HepG2 (cell line): ENCODE results near the gene RIMBP3C. TPM values are rescaled to one million over a fixed set of nuclear protein-coding genes. Genes with fewer than 3 reads are reported as not detected.
A peak's percentile ranks its signal among the peaks of the same experiment; 100 is the strongest.

Experiments
- ATAC-seq: fragments of 200-7000 bp; cut with Tn5 transposase; 3 replicates; pipeline ENCODE4 v1.9.1; 2020; ENCODE audit warnings: mild to moderate bottlenecking, moderate library complexity
- BruUV-seq: library from RNA; stranded (reverse); fragments of 400-500 nt; replicated peaks from 2 replicates; lab custom pipeline; 2021; lab: Mats Ljungman, UMichigan
- CTCF ChIA-PET: fragments of 300-600 bp; formaldehyde crosslinking; extraction: SDS; loops from one replicate; lab custom pipeline; 2021; ENCODE audit warnings: low total read pairs, inconsistent platforms, low intra/inter-chr PET ratio; lab: Yijun Ruan, JAX
- POLR2A ChIA-PET: fragments of 350-600 bp; sonication (Branson Sonifier 250); formaldehyde crosslinking; loops from one replicate; lab custom pipeline; 2020; ENCODE audit warnings: antibody characterized with exemption, inconsistent platforms; lab: Yijun Ruan, JAX
- DNase-seq: peaks from one replicate; pipeline ENCODE4 v3.0.0-alpha.2; 2015; ENCODE audit warnings: low spot score
- FAIRE-seq: peaks from 3 replicates; lab custom pipeline; 2011; peaks lifted over from hg19 to GRCh38; lab: Jason Lieb, UNC
- H2AFZ ChIP-seq: one replicate; pipeline ENCODE4 v1.6.1; 2011; ENCODE audit warnings: low read length, inconsistent platforms
- H3K27ac ChIP-seq: fragments of 300-600 bp; 3 replicates; pipeline ENCODE4 v1.8.0; 2011; ENCODE audit warnings: mixed run types, mild to moderate bottlenecking, mixed read lengths, low read length, inconsistent platforms; ENCODE audit not compliant: insufficient read depth; ENCODE audit errors: extremely low read length
- H3K27me3 ChIP-seq, 2 experiments: fragments of 200-600 bp in 1 of 2; 2 replicates in 1 of 2; 3 replicates in 1 of 2; pipeline versions ENCODE4 v1.6.0 to v1.8.0; 2011; ENCODE audit warnings: low read length in 2 of 2, mild to moderate bottlenecking in 2 of 2, moderate library complexity in 2 of 2, inconsistent platforms in 1 of 2; ENCODE audit not compliant: insufficient read depth in 2 of 2, control insufficient read depth in 1 of 2
- H3K36me3 ChIP-seq, 2 experiments: fragments of 200-600 bp in 1 of 2; replicated peaks in 1 of 2; 2 replicates in 1 of 2; 3 replicates in 1 of 2; pipeline versions ENCODE4 v1.5.1 to v1.8.0; 2011; ENCODE audit warnings: low read length in 2 of 2, inconsistent platforms in 1 of 2; ENCODE audit not compliant: insufficient read depth in 2 of 2, control insufficient read depth in 1 of 2
- H3K4me1 ChIP-seq: 2 replicates; pipeline ENCODE4 v1.5.1; 2012; ENCODE audit warnings: low read length, inconsistent platforms; ENCODE audit not compliant: insufficient read depth
- H3K4me2 ChIP-seq: 2 replicates; pipeline ENCODE4 v1.6.0; 2011; ENCODE audit warnings: low read depth, low read length, inconsistent platforms
- H3K4me3 ChIP-seq, 3 experiments: fragments of 200-600 bp in 1 of 3; sonication (generic), shearing (Covaris generic) in 1 of 3; replicated peaks in 1 of 3; 2 replicates each; pipeline ENCODE4 v1.5.1; 2011 to 2016; ENCODE audit warnings: low read length in 3 of 3, inconsistent platforms in 2 of 3, low read depth in 2 of 3, mild to moderate bottlenecking in 2 of 3, control low read depth in 1 of 3, mixed read lengths in 1 of 3; ENCODE audit not compliant: insufficient read depth in 1 of 3
- H3K79me2 ChIP-seq: one replicate; pipeline ENCODE4 v1.6.1; 2011; ENCODE audit warnings: low read length, inconsistent platforms; ENCODE audit not compliant: insufficient read depth
- H3K9ac ChIP-seq: 2 replicates; pipeline ENCODE4 v1.6.0; 2011; ENCODE audit warnings: mild to moderate bottlenecking, low read depth, low read length, inconsistent platforms; ENCODE audit not compliant: insufficient read depth
- H3K9me3 ChIP-seq: 2 replicates; pipeline ENCODE4 v1.5.1; 2012; ENCODE audit warnings: mild to moderate bottlenecking, low read length
- H4K20me1 ChIP-seq: 2 replicates; pipeline ENCODE4 v1.6.0; 2011; ENCODE audit warnings: inconsistent platforms, mild to moderate bottlenecking, low read length, moderate library complexity; ENCODE audit not compliant: insufficient read depth
- ATF7-NPFF ChIP-seq: sonication (generic); formaldehyde crosslinking; IDR thresholded peaks from 2 replicates; pipeline ENCODE4 v1.8.1; 2023; ENCODE audit warnings: mild to moderate bottlenecking, low read depth, missing genetic modification reagents, moderate library complexity
- CBX1 ChIP-seq: IDR thresholded peaks from one replicate; pipeline ENCODE4 v1.6.1; 2016; ENCODE audit warnings: antibody characterized with exemption, low read depth
- GABPA ChIP-seq, 2 experiments: IDR thresholded peaks; 2 replicates each; pipeline ENCODE4 v1.6.1; 2011 to 2016; ENCODE audit warnings: low read depth in 2 of 2, low read length in 1 of 2, missing biosample characterization in 1 of 2, missing genetic modification characterization in 1 of 2
- POLR2G ChIP-seq: fragments of 200-400 bp; formaldehyde crosslinking; IDR thresholded peaks from 2 replicates; pipeline ENCODE4 v1.6.1; 2018; ENCODE audit warnings: mild to moderate bottlenecking, low read depth, low read length, moderate library complexity
- SAP130 ChIP-seq: IDR thresholded peaks from 2 replicates; pipeline ENCODE4 v1.6.1; 2016; ENCODE audit warnings: low read depth
- TEAD3 ChIP-seq: optimal IDR thresholded peaks from 2 replicates; pipeline ENCODE3; 2016; ENCODE audit warnings: borderline replicate concordance
- XBP1 ChIP-seq: sonication (generic); formaldehyde crosslinking; IDR thresholded peaks from 2 replicates; pipeline ENCODE4 v1.5.0; 2020; ENCODE audit warnings: missing genetic modification reagents
- ZNF17 ChIP-seq: sonication (generic); formaldehyde crosslinking; IDR thresholded peaks from 2 replicates; pipeline ENCODE4 v1.5.0; 2020; ENCODE audit warnings: mild to moderate bottlenecking, missing genetic modification reagents
- ZNF205 ChIP-seq: IDR thresholded peaks from 2 replicates; pipeline ENCODE4 v1.6.1; 2018; ENCODE audit warnings: missing biosample characterization, missing genetic modification reagents
- ZNF615 ChIP-seq: sonication (generic); formaldehyde crosslinking; IDR thresholded peaks from 2 replicates; pipeline ENCODE4 v1.5.0; 2020; ENCODE audit warnings: mild to moderate bottlenecking, missing genetic modification reagents, borderline replicate concordance
- ZNF670 ChIP-seq: sonication (generic); formaldehyde crosslinking; IDR thresholded peaks from 2 replicates; pipeline ENCODE4 v1.8.0; 2022; ENCODE audit warnings: mild to moderate bottlenecking, missing genetic modification reagents, borderline replicate concordance
- WGBS: methylation state at CpG from one replicate; pipeline ENCODE4 v1.1.6; 2017; ENCODE audit warnings: low lambda C conversion rate; 5-methylcytosine and 5-hydroxymethylcytosine counted together
- in situ Hi-C: cut with HindIII; loops from 2 replicates; pipeline ENCODE4 v1.10.0; 2017; ENCODE audit warnings: low pct_unique_long_range_greater_than_20kb; ENCODE audit not compliant: extremely low pct_ligation_motif_present
- intact Hi-C: fragments of 100-400 bp; cut with micrococcal nuclease; formaldehyde crosslinking; loops from one replicate; pipeline ENCODE4 v1.10.0; 2022; ENCODE audit not compliant: unreplicated experiment
- polyA plus RNA-seq, 8 experiments: library from polyadenylated mRNA; depleted of rRNA in 3 of 8; stranded (reverse) in 7 of 8; unstranded in 1 of 8; fragments of >200 nt; fragmentation: Illumina TruSeq in 4 of 8; extraction: Trizol in 4 of 8; gene quantifications; 2 replicates each; pipeline versions ENCODE4 v1.2.1 to v1.2.3, GENCODE V29; 2011 to 2016; ENCODE audit warnings: low read depth in 4 of 8, missing spikeins in 1 of 8, mixed read lengths in 1 of 8; ENCODE audit not compliant: insufficient read depth in 1 of 8
- total RNA-seq, 5 experiments: library from RNA; depleted of rRNA; stranded (reverse); fragments of >200 nt; fragmentation: Illumina TruSeq; extraction: Trizol; gene quantifications; 2 replicates each; pipeline ENCODE4 v1.2.3, GENCODE V29; 2016; ENCODE audit warnings: low read depth in 1 of 5
- TF ChIP-seq, protein P1 (sequence below): sonication (generic); formaldehyde crosslinking; IDR thresholded peaks from 2 replicates; pipeline ENCODE4 v1.4.0; 2020; ENCODE audit warnings: missing genetic modification reagents
- TF ChIP-seq, protein P2 (sequence below): IDR thresholded peaks from 2 replicates; pipeline ENCODE4 v1.6.1; 2016; ENCODE audit warnings: low read depth, control low read depth
- TF ChIP-seq, protein P3 (sequence below): sonication (generic); formaldehyde crosslinking; IDR thresholded peaks from 2 replicates; pipeline ENCODE4 v1.4.0; 2020; ENCODE audit warnings: missing genetic modification reagents, mild to moderate bottlenecking, borderline replicate concordance
- TF ChIP-seq, protein P4 (sequence below): sonication (generic); formaldehyde crosslinking; IDR thresholded peaks from 2 replicates; pipeline ENCODE4 v1.8.0; 2022; ENCODE audit warnings: missing genetic modification reagents, mild to moderate bottlenecking, inconsistent platforms, borderline replicate concordance
- TF ChIP-seq, protein P5 (sequence below): sonication (generic); formaldehyde crosslinking; IDR thresholded peaks from 2 replicates; pipeline ENCODE4 v1.5.0; 2020; ENCODE audit warnings: missing genetic modification reagents, mild to moderate bottlenecking, borderline replicate concordance

Gene RIMBP3C
- total and polyA plus RNA-seq, 2 of the 13 experiments (the other 11 are each of a cell fraction or from before 2014, with no cell fraction given): 0.15 TPM; not detected in 1

DNA sequence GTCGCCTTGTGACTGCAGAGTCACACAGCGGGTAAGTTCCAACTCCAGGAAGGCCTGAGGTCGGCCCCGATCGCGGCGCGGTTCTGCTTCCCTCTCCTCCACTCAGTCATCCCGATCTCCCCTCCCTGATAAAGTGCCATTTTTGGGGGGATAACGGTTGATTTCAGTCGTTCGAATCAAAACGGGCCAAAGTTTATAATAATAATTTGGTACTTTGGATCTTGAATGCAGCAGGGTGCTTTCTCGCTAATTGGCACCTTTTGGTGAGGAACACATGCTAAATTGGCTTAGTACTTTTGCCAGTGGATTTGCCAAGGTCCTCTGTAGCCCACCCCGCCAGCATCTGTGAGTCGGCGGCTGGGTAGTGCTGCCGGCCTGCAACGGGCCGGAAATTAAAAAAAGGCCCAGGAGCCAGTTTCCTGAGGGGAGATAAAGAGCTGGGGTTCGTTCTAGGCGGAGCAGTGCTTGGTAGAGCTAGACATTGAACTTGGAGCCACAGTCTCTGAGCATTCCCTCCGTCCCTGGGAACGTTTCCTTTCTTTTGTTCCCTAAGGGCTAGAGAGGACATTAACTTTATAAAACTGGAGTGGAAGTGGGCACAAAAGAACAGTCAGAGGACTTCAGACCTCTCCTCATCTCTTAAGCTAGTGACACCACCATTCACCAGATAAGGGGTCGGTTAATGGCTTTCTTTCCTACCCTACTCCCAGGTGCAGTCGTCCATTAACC is 17.2 kb upstream of the RIMBP3C start:
- H3K4me2 ChIP-seq: peak overlapping the region; percentile 81
- H3K36me3 ChIP-seq: peaks cover 2 to 10% of the 10 kb centered on the region in 2 experiments; a peak in 3 of 5 replicates
- intact Hi-C loops (no loop called here), in situ Hi-C loops (no loop called here)
- peaks cover 55% of the 10 kb centered on the region for H4K20me1 ChIP-seq
- ChIA-PET CTCF (no interaction called here), POLR2A (interaction anchor here (0.8 to 1.4 kb wide), 5 partner anchors 12 to 111 kb away, joined by 3 to 5 read pairs (median 3); partner anchors contain the start of gene YDJC)
- H3K27ac ChIP-seq: peak overlapping the region; percentile 84
- no peak overlapping the region for H2AFZ ChIP-seq
- DNase-seq: peak; percentile 34
- H3K27me3 ChIP-seq: no peaks in the 10 kb centered on the region; a peak in 1 of 5 replicates
- H3K9ac ChIP-seq: peak overlapping the region; percentile 99
- peaks cover 65% of the 10 kb centered on the region for H3K4me1 ChIP-seq
- peak; percentile 42 for ATAC-seq
- H3K9me3 ChIP-seq: no peaks in the 10 kb centered on the region
- peaks cover 60% of the 10 kb centered on the region for H3K79me2 ChIP-seq
- 2% methylated on average over 17 of the region's 26 CpGs for WGBS
- peak; percentile 53 for FAIRE-seq
- peak overlapping the region; percentile 80 to 98 (median 93) for H3K4me3 ChIP-seq
- no TSS peak for BruUV-seq
- TF ChIP-seq, protein P1, sequence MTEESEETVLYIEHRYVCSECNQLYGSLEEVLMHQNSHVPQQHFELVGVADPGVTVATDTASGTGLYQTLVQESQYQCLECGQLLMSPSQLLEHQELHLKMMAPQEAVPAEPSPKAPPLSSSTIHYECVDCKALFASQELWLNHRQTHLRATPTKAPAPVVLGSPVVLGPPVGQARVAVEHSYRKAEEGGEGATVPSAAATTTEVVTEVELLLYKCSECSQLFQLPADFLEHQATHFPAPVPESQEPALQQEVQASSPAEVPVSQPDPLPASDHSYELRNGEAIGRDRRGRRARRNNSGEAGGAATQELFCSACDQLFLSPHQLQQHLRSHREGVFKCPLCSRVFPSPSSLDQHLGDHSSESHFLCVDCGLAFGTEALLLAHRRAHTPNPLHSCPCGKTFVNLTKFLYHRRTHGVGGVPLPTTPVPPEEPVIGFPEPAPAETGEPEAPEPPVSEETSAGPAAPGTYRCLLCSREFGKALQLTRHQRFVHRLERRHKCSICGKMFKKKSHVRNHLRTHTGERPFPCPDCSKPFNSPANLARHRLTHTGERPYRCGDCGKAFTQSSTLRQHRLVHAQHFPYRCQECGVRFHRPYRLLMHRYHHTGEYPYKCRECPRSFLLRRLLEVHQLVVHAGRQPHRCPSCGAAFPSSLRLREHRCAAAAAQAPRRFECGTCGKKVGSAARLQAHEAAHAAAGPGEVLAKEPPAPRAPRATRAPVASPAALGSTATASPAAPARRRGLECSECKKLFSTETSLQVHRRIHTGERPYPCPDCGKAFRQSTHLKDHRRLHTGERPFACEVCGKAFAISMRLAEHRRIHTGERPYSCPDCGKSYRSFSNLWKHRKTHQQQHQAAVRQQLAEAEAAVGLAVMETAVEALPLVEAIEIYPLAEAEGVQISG (CRISPR knock-in tag): peak; percentile 29; the same call in 1 of the 2 replicates
- TF ChIP-seq ZNF670 (CRISPR knock-in tag) (no peak), ZNF205 (no peak), ZNF615 (no peak), ZNF17 (CRISPR knock-in tag) (no peak), XBP1 (CRISPR knock-in tag) (no peak), CBX1 (no peak), TEAD3 (CRISPR knock-in tag) (peak; percentile 11), SAP130 (CRISPR knock-in tag) (peak; percentile 21; the same call in 1 of the 2 replicates), ATF7-NPFF (CRISPR knock-in tag) (no peak), GABPA (IDR thresholded peaks at IDR 0.05; ENCODE audit: low read depth, low read length) (peak; percentile 19; the same call in 1 of the 2 replicates), GABPA (CRISPR knock-in tag; IDR thresholded peaks at IDR 0.05; ENCODE audit: low read depth) (peak; percentile 78), POLR2G (peak; percentile 53; the same call in 1 of the 2 replicates)
- TF ChIP-seq, protein P2, sequence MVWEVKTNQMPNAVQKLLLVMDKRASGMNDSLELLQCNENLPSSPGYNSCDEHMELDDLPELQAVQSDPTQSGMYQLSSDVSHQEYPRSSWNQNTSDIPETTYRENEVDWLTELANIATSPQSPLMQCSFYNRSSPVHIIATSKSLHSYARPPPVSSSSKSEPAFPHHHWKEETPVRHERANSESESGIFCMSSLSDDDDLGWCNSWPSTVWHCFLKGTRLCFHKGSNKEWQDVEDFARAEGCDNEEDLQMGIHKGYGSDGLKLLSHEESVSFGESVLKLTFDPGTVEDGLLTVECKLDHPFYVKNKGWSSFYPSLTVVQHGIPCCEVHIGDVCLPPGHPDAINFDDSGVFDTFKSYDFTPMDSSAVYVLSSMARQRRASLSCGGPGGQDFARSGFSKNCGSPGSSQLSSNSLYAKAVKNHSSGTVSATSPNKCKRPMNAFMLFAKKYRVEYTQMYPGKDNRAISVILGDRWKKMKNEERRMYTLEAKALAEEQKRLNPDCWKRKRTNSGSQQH (CRISPR knock-in tag): no peak
- TF ChIP-seq, protein P3, sequence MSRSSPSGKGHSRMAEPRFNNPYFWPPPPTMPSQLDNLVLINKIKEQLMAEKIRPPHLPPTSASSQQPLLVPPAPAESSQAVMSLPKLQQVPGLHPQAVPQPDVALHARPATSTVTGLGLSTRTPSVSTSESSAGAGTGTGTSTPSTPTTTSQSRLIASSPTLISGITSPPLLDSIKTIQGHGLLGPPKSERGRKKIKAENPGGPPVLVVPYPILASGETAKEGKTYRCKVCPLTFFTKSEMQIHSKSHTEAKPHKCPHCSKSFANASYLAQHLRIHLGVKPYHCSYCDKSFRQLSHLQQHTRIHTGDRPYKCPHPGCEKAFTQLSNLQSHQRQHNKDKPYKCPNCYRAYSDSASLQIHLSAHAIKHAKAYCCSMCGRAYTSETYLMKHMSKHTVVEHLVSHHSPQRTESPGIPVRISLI: peak; percentile 96
- TF ChIP-seq, protein P4, sequence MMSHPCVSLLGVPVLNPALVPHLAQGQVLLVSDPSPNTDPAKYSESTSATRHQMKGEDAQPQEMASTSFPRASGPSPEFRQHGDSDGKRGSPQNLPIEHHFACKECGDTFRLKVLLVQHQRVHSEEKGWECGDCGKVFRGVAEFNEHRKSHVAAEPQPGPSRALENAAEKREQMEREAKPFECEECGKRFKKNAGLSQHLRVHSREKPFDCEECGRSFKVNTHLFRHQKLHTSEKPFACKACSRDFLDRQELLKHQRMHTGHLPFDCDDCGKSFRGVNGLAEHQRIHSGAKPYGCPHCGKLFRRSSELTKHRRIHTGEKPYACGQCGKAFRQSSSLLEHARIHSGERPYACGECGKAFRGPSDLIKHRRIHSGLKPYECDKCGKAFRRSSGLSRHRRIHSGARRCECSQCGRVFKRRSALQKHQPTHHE (CRISPR knock-in tag): no peak
- TF ChIP-seq, protein P5, sequence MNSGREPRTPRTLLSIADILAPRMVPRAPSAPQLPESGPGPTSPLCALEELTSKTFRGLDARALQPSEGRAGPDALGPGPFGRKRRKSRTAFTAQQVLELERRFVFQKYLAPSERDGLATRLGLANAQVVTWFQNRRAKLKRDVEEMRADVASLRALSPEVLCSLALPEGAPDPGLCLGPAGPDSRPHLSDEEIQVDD (CRISPR knock-in tag): no peak
